BJ (cell line): ENCODE results near the gene SIVA1. TPM values are rescaled to one million over a fixed set of nuclear protein-coding genes. Genes with fewer than 3 reads are reported as not detected.

ENCODE experiments used
- CTCF ChIA-PET: fragments of 350-600 bp; formaldehyde crosslinking; extraction: SDS; loops from one replicate; lab custom pipeline; 2021; ENCODE audit warnings: antibody characterized with exemption, inconsistent platforms; lab: Yijun Ruan, JAX
- POLR2A ChIA-PET: fragments of 300-600 bp; sonication (Branson Sonifier 250); formaldehyde crosslinking; extraction: SDS; loops from one replicate; lab custom pipeline; 2021; ENCODE audit warnings: antibody characterized with exemption; lab: Charles Lee
- DNase-seq: peaks from one replicate; pipeline ENCODE4 v3.0.0-alpha.2; 2011; ENCODE audit warnings: low read depth
- H3K27me3 ChIP-seq: 2 replicates; pipeline ENCODE4 v1.6.0; 2011; ENCODE audit warnings: low read length; ENCODE audit not compliant: control insufficient read depth, insufficient read depth
- H3K36me3 ChIP-seq: 2 replicates; pipeline ENCODE4 v1.5.1; 2011; ENCODE audit warnings: low read length; ENCODE audit not compliant: control insufficient read depth, insufficient read depth
- H3K4me3 ChIP-seq: 2 replicates; pipeline ENCODE4 v1.5.1; 2011; ENCODE audit warnings: low read depth, mild to moderate bottlenecking, control low read depth, low read length
- polyA minus RNA-seq: library from RNA; depleted of rRNA, polyadenylated mRNA; stranded (reverse); fragments of >200 nt; gene quantifications from 2 replicates; pipeline ENCODE4 v1.2.3, GENCODE V29; 2011; rRNA and poly(A)+ RNA removed
- polyA plus RNA-seq: library from polyadenylated mRNA; depleted of rRNA; stranded (reverse); fragments of >200 nt; gene quantifications from 2 replicates; pipeline ENCODE4 v1.2.3, GENCODE V29; 2011; rRNA removed
- TF ChIP-seq, protein P1 (sequence below): IDR thresholded peaks from 2 replicates; pipeline ENCODE4 v1.5.1; 2011; ENCODE audit warnings: low read depth, mild to moderate bottlenecking, control low read depth, inconsistent platforms, low read length, moderate library complexity; ENCODE audit not compliant: insufficient read depth

The SIVA1 gene, protein sequence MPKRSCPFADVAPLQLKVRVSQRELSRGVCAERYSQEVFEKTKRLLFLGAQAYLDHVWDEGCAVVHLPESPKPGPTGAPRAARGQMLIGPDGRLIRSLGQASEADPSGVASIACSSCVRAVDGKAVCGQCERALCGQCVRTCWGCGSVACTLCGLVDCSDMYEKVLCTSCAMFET
- 83.5 and 116 TPM in 2 replicates for polyA plus RNA-seq
- 8.5 and 9.5 TPM in 2 replicates for polyA minus RNA-seq

DNA sequence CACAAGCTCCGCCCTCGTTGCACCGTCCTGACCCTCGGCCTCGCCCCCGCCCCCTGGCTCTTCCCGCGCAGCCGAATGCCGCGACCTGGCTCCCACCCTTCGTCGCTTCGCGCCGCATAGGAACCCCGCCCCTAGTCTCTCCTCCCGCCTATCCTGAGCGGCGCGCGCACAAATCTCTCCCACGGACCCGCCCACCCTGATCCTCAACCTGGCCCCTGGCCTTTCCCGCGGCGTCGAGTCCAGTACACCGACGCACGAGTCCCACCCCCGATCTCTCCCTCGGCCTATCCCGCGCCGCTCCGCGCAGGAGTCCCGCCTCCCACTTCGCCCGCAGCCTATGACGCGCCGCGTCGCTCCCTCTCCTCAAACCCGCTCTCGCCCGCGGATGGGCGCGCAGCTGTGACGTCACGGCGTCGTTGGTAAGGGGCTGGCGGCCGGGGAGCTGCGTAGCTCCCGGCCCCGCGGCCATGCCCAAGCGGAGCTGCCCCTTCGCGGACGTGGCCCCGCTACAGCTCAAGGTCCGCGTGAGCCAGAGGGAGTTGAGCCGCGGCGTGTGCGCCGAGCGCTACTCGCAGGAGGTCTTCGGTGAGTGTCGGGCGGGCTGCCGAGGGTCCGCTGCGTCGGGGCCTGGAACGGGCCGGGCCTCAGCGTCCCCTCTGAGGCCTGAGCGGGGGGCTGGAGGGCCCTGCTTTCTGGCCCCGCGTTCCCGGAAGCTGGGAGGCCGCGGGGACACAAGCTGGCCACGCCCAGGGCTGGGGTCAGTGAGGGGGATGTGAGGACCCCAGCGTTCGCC is at the start of gene SIVA1:
Gene SIVA1, plus strand, starts transcription at position 413 of the 793 bp plus-strand sequence. Its CDS starts 55 bp downstream, at position 468.
- CTCF ChIA-PET: interaction anchor here (0.6 to 4.4 kb wide), 10 partner anchors 14 to 144 kb away, joined by 3 to 43 read pairs (median 3); no protein-coding TSS in a partner anchor
- no peaks in the 10 kb centered on the region for H3K27me3 ChIP-seq
- H3K36me3 ChIP-seq: peaks cover 13% of the 10 kb centered on the region
- H3K4me3 ChIP-seq: peak within 1 kb of the TSS; percentile 97
- DNase-seq: peak; percentile 94
- TF ChIP-seq, protein P1, sequence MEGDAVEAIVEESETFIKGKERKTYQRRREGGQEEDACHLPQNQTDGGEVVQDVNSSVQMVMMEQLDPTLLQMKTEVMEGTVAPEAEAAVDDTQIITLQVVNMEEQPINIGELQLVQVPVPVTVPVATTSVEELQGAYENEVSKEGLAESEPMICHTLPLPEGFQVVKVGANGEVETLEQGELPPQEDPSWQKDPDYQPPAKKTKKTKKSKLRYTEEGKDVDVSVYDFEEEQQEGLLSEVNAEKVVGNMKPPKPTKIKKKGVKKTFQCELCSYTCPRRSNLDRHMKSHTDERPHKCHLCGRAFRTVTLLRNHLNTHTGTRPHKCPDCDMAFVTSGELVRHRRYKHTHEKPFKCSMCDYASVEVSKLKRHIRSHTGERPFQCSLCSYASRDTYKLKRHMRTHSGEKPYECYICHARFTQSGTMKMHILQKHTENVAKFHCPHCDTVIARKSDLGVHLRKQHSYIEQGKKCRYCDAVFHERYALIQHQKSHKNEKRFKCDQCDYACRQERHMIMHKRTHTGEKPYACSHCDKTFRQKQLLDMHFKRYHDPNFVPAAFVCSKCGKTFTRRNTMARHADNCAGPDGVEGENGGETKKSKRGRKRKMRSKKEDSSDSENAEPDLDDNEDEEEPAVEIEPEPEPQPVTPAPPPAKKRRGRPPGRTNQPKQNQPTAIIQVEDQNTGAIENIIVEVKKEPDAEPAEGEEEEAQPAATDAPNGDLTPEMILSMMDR: no peak
- POLR2A ChIA-PET: no interaction called here

DNA sequence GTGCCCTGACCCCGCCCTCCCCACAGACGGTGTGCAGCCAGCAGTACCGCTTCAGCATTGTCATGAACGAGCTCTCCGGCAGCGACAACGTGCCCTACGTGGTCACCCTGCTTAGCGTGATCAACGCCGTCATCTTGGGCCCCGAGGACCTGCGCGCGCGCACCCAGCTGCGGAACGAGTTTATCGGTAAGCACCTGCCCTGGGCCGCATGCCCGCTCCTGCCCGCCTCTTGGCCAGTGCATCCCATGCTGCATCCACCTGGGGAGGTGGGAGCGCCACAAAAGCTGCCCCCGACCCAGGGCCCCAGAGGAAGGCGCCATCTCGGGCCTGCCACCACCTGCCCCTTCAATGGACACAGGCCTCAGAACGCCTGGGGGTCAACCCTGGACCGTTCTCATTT is 49.7 kb upstream of the SIVA1 start:
- no peak for DNase-seq
- ChIA-PET POLR2A (no interaction called here), CTCF (interaction anchor here (1.7 kb wide), 1 partner anchor 26 kb away, joined by 3 read pairs; no protein-coding TSS in a partner anchor)
- TF ChIP-seq, protein P1: no peak
- Histone ChIP-seq H3K36me3 (peaks cover 42% of the 10 kb centered on the region), H3K27me3 (no peaks in the 10 kb centered on the region), H3K4me3 (no peak overlapping the region)

DNA sequence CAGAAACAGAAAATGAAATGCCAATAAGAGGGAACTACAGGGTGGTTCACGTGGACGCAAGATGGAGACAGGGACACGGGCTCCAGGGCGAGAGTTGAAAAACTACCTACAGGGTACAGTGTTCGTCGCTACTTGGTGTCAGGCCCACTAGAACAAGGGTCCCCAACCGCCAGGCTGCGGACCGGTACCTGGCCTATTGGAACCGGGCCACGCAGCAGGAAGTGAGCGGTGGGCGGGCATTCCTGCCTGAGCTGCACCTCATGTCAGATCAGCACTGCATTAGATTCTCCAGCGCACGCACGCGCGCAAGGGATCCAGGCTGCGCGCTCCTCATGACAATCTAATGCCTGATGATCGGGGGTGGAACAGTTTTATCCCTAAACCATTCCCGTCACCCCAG is 48.7 kb upstream of the SIVA1 start:
- no peak for DNase-seq
- TF ChIP-seq, protein P1: no peak
- CTCF ChIA-PET: no interaction called here
- H3K4me3 ChIP-seq: no peak overlapping the region
- POLR2A ChIA-PET: no interaction called here
- H3K36me3 ChIP-seq: peaks cover 42% of the 10 kb centered on the region
- no peaks in the 10 kb centered on the region for H3K27me3 ChIP-seq

DNA sequence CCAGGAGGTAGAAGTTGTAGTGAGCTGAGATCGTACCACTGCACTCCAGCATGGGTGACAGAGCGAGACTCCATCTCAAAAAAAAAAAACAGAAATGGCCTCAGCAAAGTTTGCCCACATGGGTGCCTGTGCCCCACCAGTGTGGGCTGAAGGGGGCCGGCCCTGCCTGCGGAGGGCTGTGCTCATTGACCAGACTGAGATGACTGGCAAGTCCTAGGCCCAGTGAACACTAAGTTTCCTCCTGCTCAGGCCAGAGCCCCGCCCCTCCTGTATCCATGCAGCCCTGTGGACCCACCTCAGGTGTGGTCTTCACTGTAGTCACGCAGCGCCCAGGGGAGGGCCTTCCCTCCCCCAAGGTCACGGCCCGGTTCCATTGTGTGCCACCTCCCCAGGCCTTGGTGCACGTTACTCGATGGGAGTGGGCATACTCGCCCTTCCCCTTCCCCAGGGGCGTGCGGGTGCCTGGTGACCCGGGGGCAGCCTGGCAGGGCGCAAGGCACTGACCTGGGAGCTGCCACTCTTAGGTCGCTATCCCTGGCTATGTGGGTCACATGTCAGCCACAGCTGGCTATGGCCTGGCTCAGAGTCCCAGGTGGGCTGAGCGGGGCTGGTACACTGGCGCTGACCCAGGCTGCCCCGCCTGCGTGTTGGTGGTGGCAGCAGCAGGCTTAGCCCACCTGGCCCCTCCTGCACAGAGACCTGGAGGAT is 47.5 kb upstream of the SIVA1 start:
- no peak for DNase-seq
- ChIA-PET CTCF (interaction anchor here (1.0 to 1.5 kb wide), 2 partner anchors 10 to 21 kb away, joined by 3 read pairs; no protein-coding TSS in a partner anchor), POLR2A (no interaction called here)
- TF ChIP-seq, protein P1: no peak
- Histone ChIP-seq H3K36me3 (peaks cover 54% of the 10 kb centered on the region), H3K27me3 (no peaks in the 10 kb centered on the region), H3K4me3 (no peak overlapping the region)
